NCI-H2196 (cell line): ENCODE measurements around the gene ZMIZ2.
"Not testable (repeated sequence)": the region's sequence is repeated elsewhere in the genome, so short reads cannot be mapped to it uniquely, and the experiment has no call there.

Experiments used
- DNase-seq: peaks from one replicate; lab custom pipeline; 2025; ENCODE audit not compliant: unreplicated experiment; lab: John Stamatoyannopoulos, UW

ZMIZ2 gene

GRCh38 chr7:44799939-44800338, 51.3 kb downstream of the ZMIZ2 start:
- no peak for DNase-seq

DNA sequence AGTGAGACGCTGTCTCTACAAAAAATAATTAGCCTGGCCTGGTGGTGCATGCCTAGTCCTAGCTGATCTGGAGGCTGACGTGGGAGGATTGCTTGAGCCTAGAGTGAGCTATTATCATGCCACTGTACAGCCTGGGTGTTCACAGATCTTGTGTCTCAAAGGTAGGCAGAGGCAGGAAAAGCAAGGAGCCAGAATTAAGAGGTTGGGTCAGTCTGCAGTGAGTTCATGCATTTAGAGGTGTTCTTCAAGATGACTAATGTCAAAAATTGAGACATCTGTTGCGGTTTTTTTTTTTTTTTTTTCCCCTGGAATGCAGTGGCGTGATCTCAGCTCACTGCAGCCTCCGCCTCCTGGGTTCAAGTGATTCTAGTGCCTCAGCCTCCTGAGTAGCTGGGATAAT, 53.2 kb downstream of the ZMIZ2 start:
- no peak for DNase-seq

DNA sequence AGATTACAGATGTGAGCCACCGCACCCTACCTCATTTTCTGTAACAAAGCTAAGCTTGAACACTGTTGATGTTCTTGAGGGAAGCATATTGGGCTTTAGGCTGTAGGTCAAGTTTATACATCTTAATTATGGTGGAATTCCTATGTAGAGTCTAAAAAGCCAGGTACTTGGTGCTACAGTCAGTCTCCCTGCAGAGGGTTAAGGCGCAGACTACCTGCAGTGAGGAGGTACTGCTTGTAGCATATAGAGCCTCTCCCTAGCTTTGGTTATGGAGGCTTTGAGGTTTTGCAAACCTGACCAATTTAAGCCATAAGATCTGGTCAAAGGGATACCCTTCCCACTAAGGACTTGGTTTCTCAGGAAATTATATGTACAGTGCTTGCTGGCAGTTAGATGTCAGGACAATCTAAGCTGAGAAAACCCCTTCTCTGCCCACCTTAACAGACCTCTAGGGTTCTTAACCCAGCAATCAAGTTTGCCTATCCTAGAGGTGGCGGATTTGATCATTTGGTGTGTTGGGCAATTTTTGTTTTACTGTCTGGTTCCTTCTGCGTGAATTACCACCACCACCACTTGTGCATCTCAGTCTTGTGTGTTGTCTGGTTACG, 53.9 kb downstream of the ZMIZ2 start:
- DNase-seq, result no peak

- DNase-seq, result not testable (repeated sequence)
These were observed 55.3 kb downstream of the ZMIZ2 start for GRCh38 chr7:44803828-44804519.

- DNase-seq, result no peak
These were observed 57.3 kb downstream of the ZMIZ2 start for GRCh38 chr7:44805950-44806349.

GRCh38 chr7:44808914-44809393, 60.3 kb downstream of the ZMIZ2 start:
- DNase-seq, result no peak

GRCh38 chr7:44811093-44811492, 62.4 kb downstream of the ZMIZ2 start:
- no peak for DNase-seq

- no peak for DNase-seq
These were observed 62.9 kb downstream of the ZMIZ2 start for GRCh38 chr7:44811571-44811970.

DNA sequence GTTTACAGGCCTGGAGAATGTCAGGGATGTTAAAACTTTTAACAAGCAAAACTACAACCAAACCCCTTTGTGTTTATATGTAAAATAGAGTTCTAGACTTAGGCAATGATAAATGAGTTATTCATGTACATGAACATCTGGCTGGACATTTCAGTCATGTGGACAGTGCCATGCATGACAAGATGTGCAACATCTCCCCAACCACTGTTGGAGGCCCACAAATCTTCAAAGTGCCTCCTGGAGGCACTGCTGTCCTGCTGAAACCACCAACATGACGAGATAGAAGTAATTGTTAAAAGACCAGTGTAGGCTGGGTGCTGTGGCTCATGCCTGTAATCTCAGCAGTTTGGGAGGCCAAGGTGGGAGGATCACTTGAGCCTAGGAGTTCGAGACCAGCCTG, 66.3 kb downstream of the ZMIZ2 start:
- no peak for DNase-seq

- no peak for DNase-seq
These were observed 70.6 kb downstream of the ZMIZ2 start for GRCh38 chr7:44819292-44819691.
